ENCODE measurements around the gene UBE2L6.

- TF ChIP-seq CTCF (IDR thresholded peaks at IDR 0.05; ENCODE audit: insufficient read depth, low read length, poor library complexity, severe bottlenecking) (no peak), EZH2phosphoT487 (conservative IDR thresholded peaks at IDR 0.05; ENCODE audit: low read length) (no peak)
Observed at GRCh38 chr11:57551941-57552340, 15.5 kb downstream of the UBE2L6 start.
